AG09309 (cell line): ENCODE data around the gene HS2ST1.

Experiments
- DNase-seq: peaks from one replicate; pipeline ENCODE4 v3.0.0-alpha.2; 2010; ENCODE audit warnings: low read depth
- H3K4me3 ChIP-seq: 2 replicates; pipeline ENCODE4 v1.5.1; 2011; ENCODE audit warnings: mild to moderate bottlenecking, low read depth, low read length, moderate library complexity; ENCODE audit not compliant: control insufficient read depth
- TF ChIP-seq, protein P1 (sequence below): IDR thresholded peaks from 2 replicates; pipeline ENCODE4 v1.5.1; 2011; ENCODE audit warnings: mild to moderate bottlenecking, low read depth, low read length, inconsistent platforms; ENCODE audit not compliant: insufficient read depth, control insufficient read depth; ENCODE audit errors: missing control alignments

Gene HS2ST1

DNA sequence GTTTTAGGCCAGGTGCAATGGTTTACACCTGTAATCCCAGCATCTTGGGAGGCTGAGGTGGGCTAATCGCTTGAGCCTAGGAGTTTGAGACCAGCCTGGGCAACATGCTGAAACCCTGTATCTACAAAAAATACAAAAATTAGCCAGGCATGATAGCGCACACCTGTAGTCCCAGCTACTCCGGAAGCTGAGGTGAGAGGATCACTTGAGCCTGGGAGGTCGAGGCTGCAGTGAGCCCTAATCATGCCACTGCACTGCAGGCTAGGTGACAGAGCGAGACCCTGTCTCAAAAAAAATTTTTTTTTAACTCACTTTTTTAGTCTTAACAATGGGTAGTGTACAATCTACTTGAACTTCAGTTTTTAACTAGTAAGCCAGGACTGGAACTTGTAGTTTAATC is 137.5 kb downstream of the HS2ST1 start:
- no peak for DNase-seq
- H3K4me3 ChIP-seq = no peak overlapping the region
- TF ChIP-seq, protein P1, sequence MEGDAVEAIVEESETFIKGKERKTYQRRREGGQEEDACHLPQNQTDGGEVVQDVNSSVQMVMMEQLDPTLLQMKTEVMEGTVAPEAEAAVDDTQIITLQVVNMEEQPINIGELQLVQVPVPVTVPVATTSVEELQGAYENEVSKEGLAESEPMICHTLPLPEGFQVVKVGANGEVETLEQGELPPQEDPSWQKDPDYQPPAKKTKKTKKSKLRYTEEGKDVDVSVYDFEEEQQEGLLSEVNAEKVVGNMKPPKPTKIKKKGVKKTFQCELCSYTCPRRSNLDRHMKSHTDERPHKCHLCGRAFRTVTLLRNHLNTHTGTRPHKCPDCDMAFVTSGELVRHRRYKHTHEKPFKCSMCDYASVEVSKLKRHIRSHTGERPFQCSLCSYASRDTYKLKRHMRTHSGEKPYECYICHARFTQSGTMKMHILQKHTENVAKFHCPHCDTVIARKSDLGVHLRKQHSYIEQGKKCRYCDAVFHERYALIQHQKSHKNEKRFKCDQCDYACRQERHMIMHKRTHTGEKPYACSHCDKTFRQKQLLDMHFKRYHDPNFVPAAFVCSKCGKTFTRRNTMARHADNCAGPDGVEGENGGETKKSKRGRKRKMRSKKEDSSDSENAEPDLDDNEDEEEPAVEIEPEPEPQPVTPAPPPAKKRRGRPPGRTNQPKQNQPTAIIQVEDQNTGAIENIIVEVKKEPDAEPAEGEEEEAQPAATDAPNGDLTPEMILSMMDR = no peak

- no peak for DNase-seq
- TF ChIP-seq, protein P1 = no peak
- H3K4me3 ChIP-seq = no peak overlapping the region
These were observed 138.0 kb downstream of the HS2ST1 start for GRCh38 chr1:87052400-87052799.

GRCh38 chr1:87052961-87053360 is 138.5 kb downstream of the HS2ST1 start:
- TF ChIP-seq, protein P1 = no peak
- no peak overlapping the region for H3K4me3 ChIP-seq
- no peak for DNase-seq

- no peak overlapping the region for H3K4me3 ChIP-seq
- TF ChIP-seq, protein P1 = no peak
- DNase-seq = no peak
These were observed 139.0 kb downstream of the HS2ST1 start for GRCh38 chr1:87053446-87053845.

- TF ChIP-seq, protein P1 = no peak
- no peak for DNase-seq
- no peak overlapping the region for H3K4me3 ChIP-seq
These were observed 142.5 kb downstream of the HS2ST1 start for GRCh38 chr1:87056974-87057373.

- no peak for DNase-seq
- no peak overlapping the region; the same call in 1 of the 2 replicates for H3K4me3 ChIP-seq
- TF ChIP-seq, protein P1 = no peak
These were observed 143.9 kb downstream of the HS2ST1 start for GRCh38 chr1:87058343-87058649.

GRCh38 chr1:87061742-87062156 is 147.3 kb downstream of the HS2ST1 start:
- DNase-seq = peak; percentile 18

More at GRCh38 chr1:87061742-87062156, 147.3 kb downstream of the HS2ST1 start:
- H3K4me3 ChIP-seq = no peak overlapping the region
- TF ChIP-seq, protein P1 = no peak
